ENCODE data around the gene SMLR1.

- TF ChIP-seq EZH2 (IDR thresholded peaks at IDR 0.05; ENCODE audit: borderline replicate concordance, low read depth, low read length, severe bottlenecking) (no peak), CTCF (IDR thresholded peaks at IDR 0.05; ENCODE audit: extremely low read depth in 1 of 2, insufficient read depth in 1 of 2, low read depth in 1 of 2, low read length in 2 of 2) (no peak), POLR2A (IDR thresholded peaks at IDR 0.05; ENCODE audit: low read depth, low read length) (no peak), POLR2AphosphoS5 (IDR thresholded peaks at IDR 0.05; ENCODE audit: insufficient read depth, low read depth, low read length) (no peak), JUN (IDR thresholded peaks at IDR 0.05; ENCODE audit: borderline replicate concordance, insufficient read depth, insufficient read length, low read depth) (no peak), FOS (IDR thresholded peaks at IDR 0.05; ENCODE audit: borderline replicate concordance, insufficient read depth, low read length) (no peak)
- TF ChIP-seq, protein P1, sequence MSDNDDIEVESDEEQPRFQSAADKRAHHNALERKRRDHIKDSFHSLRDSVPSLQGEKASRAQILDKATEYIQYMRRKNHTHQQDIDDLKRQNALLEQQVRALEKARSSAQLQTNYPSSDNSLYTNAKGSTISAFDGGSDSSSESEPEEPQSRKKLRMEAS (IDR thresholded peaks at IDR 0.05; ENCODE audit: insufficient read depth, insufficient read length) = no peak
Observed at GRCh38 chr6:130829333-130829910, 2.2 kb downstream of the SMLR1 start.
